ENCODE measurements around the gene MECP2. TPM values are rescaled to one million over a fixed set of nuclear protein-coding genes. Genes with fewer than 3 reads are reported as not detected.

The MECP2 gene
- total RNA-seq, 1 donor from 2014 or later: 60.0 TPM

DNA sequence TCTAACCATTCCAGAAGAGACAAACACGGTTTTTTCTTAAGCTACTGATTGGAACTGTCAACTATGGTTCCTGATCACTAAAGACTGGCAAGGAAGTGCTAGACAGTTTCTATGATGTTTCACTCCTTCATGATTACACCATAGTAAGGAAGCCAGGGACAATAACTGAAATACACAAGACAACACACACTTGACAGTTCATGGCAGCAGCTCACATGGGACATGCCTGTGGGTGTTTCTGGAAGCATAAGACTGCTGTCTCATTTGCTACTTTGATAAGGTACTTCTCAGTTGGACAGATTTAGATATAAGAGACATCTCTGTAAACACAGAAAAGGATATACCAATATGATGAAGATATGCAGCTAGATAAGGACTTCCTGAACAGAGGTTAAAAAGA is 69.5 kb downstream of the MECP2 start:
- Mint-ChIP-seq H3K4me1 (ENCODE audit: low read depth, unreplicated experiment) (peaks cover 24% of the 10 kb centered on the region), H3K4me3 (ENCODE audit: unreplicated experiment) (no peak overlapping the region), H3K36me3 (ENCODE audit: unreplicated experiment) (no peaks in the 10 kb centered on the region), H3K27ac (ENCODE audit: unreplicated experiment) (no peak overlapping the region), H3K27me3 (ENCODE audit: unreplicated experiment) (peaks cover 4% of the 10 kb centered on the region), H3K9me3 (ENCODE audit: unreplicated experiment) (peaks cover 3% of the 10 kb centered on the region)
- TF ChIP-seq, protein P1, sequence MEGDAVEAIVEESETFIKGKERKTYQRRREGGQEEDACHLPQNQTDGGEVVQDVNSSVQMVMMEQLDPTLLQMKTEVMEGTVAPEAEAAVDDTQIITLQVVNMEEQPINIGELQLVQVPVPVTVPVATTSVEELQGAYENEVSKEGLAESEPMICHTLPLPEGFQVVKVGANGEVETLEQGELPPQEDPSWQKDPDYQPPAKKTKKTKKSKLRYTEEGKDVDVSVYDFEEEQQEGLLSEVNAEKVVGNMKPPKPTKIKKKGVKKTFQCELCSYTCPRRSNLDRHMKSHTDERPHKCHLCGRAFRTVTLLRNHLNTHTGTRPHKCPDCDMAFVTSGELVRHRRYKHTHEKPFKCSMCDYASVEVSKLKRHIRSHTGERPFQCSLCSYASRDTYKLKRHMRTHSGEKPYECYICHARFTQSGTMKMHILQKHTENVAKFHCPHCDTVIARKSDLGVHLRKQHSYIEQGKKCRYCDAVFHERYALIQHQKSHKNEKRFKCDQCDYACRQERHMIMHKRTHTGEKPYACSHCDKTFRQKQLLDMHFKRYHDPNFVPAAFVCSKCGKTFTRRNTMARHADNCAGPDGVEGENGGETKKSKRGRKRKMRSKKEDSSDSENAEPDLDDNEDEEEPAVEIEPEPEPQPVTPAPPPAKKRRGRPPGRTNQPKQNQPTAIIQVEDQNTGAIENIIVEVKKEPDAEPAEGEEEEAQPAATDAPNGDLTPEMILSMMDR (IDR thresholded peaks at IDR 0.05; ENCODE audit: partially characterized antibody, unreplicated experiment): no peak
- DNase-seq: no peak

DNA sequence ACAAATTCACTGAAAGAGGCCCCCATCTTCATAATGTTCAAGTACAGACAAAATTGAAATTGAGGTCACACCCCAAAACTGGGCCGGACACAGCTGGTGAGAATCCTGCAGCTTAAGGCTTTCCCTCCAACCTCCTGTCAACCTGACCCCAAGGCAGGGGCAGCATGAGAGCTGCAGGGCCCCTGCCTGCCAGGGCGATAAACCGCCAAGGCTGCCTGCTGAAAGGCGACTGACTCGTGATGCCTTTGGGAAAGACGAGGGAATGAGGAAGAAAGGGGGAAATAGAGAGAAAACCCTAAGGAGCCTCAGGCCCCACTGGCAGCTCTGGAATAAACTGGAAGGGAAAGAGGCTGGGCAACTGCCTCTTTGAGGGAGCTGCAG is 70.5 kb downstream of the MECP2 start:
- Mint-ChIP-seq H3K9me3 (ENCODE audit: unreplicated experiment) (peaks cover 3% of the 10 kb centered on the region), H3K27ac (ENCODE audit: unreplicated experiment) (no peak overlapping the region), H3K4me1 (ENCODE audit: low read depth, unreplicated experiment) (peaks cover 27% of the 10 kb centered on the region), H3K27me3 (ENCODE audit: unreplicated experiment) (peaks cover 3% of the 10 kb centered on the region), H3K36me3 (ENCODE audit: unreplicated experiment) (no peaks in the 10 kb centered on the region), H3K4me3 (ENCODE audit: unreplicated experiment) (no peak overlapping the region)
- DNase-seq: no peak
- TF ChIP-seq, protein P1 (IDR thresholded peaks at IDR 0.05; ENCODE audit: partially characterized antibody, unreplicated experiment): no peak

DNA sequence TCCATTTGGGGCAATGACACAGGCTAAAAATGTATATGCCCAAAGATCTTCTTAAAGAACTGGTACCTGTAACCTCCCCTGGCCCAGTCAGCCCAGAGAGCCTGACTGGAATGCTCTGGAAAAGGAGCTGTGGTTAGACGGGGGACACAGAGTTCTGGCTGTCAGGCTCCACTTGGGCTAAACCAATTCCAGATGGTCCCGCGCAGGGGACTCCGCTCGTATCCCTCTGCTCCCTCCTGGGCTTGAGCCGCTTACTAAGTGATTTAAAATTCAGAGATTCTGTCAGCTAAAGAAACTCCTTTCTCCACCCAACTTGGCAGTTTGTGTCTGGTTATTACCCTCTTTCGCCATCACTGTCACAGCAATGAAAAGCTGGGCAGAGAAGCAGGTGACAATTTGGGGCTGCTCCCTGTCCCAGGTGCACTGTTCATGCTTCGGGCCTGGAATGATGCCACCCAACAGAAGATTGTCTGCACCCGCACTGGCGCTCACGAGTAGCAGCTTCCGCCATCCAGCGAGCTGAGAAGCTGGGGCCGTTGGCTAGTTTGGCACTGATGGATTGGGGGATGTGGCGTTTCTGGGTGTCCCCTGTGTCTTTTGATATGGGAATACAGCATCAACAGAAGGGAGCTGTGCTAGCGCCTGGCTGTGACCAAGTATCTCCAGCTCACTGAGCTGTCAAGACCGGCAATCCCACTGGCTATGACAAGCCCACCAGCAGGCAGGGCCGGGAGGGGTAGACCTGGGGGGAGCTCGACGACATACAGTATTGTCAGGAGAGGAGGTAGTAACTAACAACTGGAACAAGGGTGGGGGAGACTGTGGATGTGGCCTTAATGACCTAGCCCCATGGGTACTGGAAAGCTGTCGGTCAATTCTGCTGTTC is 71.1 kb downstream of the MECP2 start:
- H3K27me3 Mint-ChIP-seq (ENCODE audit: unreplicated experiment): peaks cover 2% of the 10 kb centered on the region
- H3K36me3 Mint-ChIP-seq (ENCODE audit: unreplicated experiment): no peaks in the 10 kb centered on the region
- no peak for DNase-seq
- no peak overlapping the region for H3K4me3 Mint-ChIP-seq (ENCODE audit: unreplicated experiment)
- TF ChIP-seq, protein P1 (IDR thresholded peaks at IDR 0.05; ENCODE audit: partially characterized antibody, unreplicated experiment): no peak
- no peak overlapping the region for H3K27ac Mint-ChIP-seq (ENCODE audit: unreplicated experiment)
- peaks cover 3% of the 10 kb centered on the region for H3K9me3 Mint-ChIP-seq (ENCODE audit: unreplicated experiment)
- peaks cover 24% of the 10 kb centered on the region for H3K4me1 Mint-ChIP-seq (ENCODE audit: low read depth, unreplicated experiment)

DNA sequence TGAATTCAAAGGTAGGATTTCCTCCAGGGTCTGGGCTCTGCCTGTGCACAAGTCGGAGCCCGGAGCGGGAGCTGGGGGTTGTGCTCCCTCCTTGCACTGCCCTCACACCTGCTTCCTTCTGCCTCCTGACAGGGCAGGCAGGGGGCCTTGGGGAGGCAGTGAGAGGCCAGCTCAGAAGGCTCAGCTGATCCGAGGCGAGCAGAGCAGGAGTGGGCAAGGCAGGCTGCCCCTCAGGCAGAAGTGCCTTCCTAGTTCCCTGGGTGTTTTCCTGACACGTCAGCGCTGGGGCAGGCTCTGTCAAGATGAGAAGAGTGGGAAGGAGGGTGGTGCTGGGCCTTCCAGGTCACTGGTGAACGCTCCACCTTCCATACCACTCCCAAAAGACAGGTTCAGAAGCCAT is 72.3 kb downstream of the MECP2 start:
- Mint-ChIP-seq H3K4me3 (ENCODE audit: unreplicated experiment) (no peak overlapping the region), H3K27me3 (ENCODE audit: unreplicated experiment) (peaks cover 5% of the 10 kb centered on the region), H3K27ac (ENCODE audit: unreplicated experiment) (no peak overlapping the region), H3K36me3 (ENCODE audit: unreplicated experiment) (no peaks in the 10 kb centered on the region), H3K4me1 (ENCODE audit: low read depth, unreplicated experiment) (peaks cover 24% of the 10 kb centered on the region), H3K9me3 (ENCODE audit: unreplicated experiment) (peaks cover 3% of the 10 kb centered on the region)
- TF ChIP-seq, protein P1 (IDR thresholded peaks at IDR 0.05; ENCODE audit: partially characterized antibody, unreplicated experiment): no peak
- DNase-seq: peak; percentile 34

DNA sequence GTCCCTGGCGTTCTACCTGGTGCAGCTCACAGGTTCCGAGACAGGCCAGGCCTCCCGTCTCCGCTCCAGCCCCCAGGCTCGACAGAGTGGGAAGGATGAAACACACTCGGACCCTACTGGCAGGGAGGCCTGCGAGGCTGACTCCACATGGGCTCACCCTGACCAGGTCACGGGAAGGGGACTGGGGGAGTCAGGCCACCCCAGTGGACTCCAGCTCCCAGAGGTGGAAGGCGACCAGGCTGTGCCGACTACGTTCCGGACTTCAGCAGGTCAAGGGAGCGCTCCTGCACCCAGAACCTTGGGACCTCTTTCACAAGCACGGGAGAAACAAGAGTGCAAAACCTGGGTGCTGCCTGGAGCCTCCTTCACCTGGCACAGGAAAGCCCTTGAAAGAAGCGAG is 73.2 kb downstream of the MECP2 start:
- Mint-ChIP-seq H3K4me3 (ENCODE audit: unreplicated experiment) (no peak overlapping the region), H3K4me1 (ENCODE audit: low read depth, unreplicated experiment) (peaks cover 24% of the 10 kb centered on the region), H3K9me3 (ENCODE audit: unreplicated experiment) (peaks cover 3% of the 10 kb centered on the region), H3K36me3 (ENCODE audit: unreplicated experiment) (no peaks in the 10 kb centered on the region), H3K27me3 (ENCODE audit: unreplicated experiment) (peaks cover 5% of the 10 kb centered on the region), H3K27ac (ENCODE audit: unreplicated experiment) (no peak overlapping the region)
- DNase-seq: no peak
- TF ChIP-seq, protein P1 (IDR thresholded peaks at IDR 0.05; ENCODE audit: partially characterized antibody, unreplicated experiment): no peak

Measured in glutamatergic neuron (in vitro differentiated cells).